H1 (cell line): ENCODE data around the gene ITPR1.

ENCODE experiments used
- ASH2L ChIP-seq: fragments of 200-600, 300-600 bp; sonication (generic); IDR thresholded peaks from one replicate; pipeline ENCODE4 v1.7.1; 2017; ENCODE audit warnings: low read length
- POLR2AphosphoS5 ChIP-seq: IDR thresholded peaks from 2 replicates; pipeline ENCODE4 v1.6.1; 2011; ENCODE audit warnings: low read depth, low read length
- TF ChIP-seq, protein P1 (sequence below), 3 experiments: IDR thresholded peaks; 1 replicate in 2 of 3; 2 replicates in 1 of 3; pipeline versions ENCODE4 v1.5.1 to v1.6.1; 2011; ENCODE audit warnings: low read length in 3 of 3, mild to moderate bottlenecking in 3 of 3, inconsistent platforms in 2 of 3, low read depth in 1 of 3, moderate library complexity in 1 of 3; ENCODE audit not compliant: insufficient read depth in 1 of 3; ENCODE audit errors: control extremely low read depth in 1 of 3

DNA sequence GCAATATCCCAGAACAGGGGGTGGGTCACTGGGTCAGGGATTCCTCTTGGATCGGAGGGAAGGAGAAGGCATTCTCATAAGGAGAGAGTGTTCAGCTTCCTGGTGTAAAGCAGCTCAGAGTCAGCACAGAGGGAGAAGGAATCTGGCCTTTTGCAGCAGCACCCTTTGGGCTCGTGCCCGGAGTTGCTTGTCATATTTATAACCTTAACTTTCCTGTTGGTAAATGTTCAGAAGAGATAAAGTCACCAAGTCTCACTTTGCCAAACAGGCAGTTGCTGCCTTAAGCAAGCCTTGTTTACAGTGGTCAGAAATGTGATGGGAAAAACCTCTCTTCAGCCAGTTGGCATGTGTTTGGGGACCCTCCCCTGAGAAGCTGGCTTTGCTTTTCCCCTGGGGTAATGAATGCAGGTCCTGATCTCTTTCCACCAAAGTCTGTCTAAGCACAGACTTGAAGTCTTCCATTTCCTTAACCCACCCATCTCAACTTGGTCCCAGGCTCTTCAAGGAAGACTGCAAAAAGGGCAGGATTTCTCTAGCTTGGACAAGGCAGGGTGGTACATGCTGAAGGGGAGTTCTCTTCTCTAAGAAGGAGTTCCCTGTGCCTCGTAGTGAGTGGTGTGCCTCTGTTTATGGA, 279.1 kb downstream of the ITPR1 start:
- TF ChIP-seq ASH2L (no peak), POLR2AphosphoS5 (no peak)
- TF ChIP-seq, protein P1, sequence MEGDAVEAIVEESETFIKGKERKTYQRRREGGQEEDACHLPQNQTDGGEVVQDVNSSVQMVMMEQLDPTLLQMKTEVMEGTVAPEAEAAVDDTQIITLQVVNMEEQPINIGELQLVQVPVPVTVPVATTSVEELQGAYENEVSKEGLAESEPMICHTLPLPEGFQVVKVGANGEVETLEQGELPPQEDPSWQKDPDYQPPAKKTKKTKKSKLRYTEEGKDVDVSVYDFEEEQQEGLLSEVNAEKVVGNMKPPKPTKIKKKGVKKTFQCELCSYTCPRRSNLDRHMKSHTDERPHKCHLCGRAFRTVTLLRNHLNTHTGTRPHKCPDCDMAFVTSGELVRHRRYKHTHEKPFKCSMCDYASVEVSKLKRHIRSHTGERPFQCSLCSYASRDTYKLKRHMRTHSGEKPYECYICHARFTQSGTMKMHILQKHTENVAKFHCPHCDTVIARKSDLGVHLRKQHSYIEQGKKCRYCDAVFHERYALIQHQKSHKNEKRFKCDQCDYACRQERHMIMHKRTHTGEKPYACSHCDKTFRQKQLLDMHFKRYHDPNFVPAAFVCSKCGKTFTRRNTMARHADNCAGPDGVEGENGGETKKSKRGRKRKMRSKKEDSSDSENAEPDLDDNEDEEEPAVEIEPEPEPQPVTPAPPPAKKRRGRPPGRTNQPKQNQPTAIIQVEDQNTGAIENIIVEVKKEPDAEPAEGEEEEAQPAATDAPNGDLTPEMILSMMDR (IDR thresholded peaks at IDR 0.05; ENCODE audit: control extremely low read depth in 1 of 3, insufficient read depth in 1 of 3, low read depth in 1 of 3, low read length in 3 of 3): no peak
